GM18520 (cell line): ENCODE data around the gene CALCOCO2.

Source experiments
- ATAC-seq: cut with Tn5 transposase; IDR thresholded peaks from one replicate; pipeline ENCODE4 v1.9.1; 2021; ENCODE audit not compliant: unreplicated experiment

CALCOCO2 gene

DNA sequence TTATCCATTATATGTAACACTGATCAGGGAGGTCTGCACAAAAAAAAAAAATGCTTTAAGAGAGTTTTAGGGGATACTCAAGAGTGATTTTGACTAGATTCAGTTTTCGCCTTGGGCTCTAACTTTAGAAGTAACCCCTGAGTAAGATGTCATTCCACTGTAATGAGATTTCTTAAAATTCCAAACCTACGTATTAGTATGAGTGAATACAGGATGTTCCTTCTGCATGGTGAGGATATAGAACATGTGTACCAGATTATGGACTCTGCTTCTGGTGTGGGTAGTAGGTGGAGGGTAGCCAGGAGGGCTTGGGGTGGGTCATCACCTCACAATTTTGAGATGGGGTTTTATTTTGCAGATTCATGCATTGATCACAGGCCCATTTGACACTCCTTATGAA lies 81.6 kb downstream of the CALCOCO2 start:
- ATAC-seq: no peak
